Progenitor cell of endocrine pancreas (in vitro differentiated cells): ENCODE data around the gene MEIG1. TPM values are rescaled to one million over a fixed set of nuclear protein-coding genes. Genes with fewer than 3 reads are reported as not detected.

Source experiments
- DNase-seq: peaks from one replicate; pipeline ENCODE4 v3.0.0; 2021; ENCODE audit warnings: low spot score; ENCODE audit not compliant: unreplicated experiment
- H3K27ac Mint-ChIP-seq: 2 replicates; pipeline ENCODE4 v1.8.0; 2021; ENCODE audit warnings: mild to moderate bottlenecking, moderate library complexity, mixed read lengths
- H3K27me3 Mint-ChIP-seq: 2 replicates; pipeline ENCODE4 v1.8.0; 2021; ENCODE audit warnings: mixed read lengths
- H3K36me3 Mint-ChIP-seq: 2 replicates; pipeline ENCODE4 v1.8.0; 2022; ENCODE audit warnings: mixed read lengths; ENCODE audit not compliant: insufficient read depth
- H3K4me1 Mint-ChIP-seq: 2 replicates; pipeline ENCODE4 v1.8.0; 2021; ENCODE audit warnings: low read depth, mixed read lengths
- H3K4me3 Mint-ChIP-seq: 2 replicates; pipeline ENCODE4 v1.8.0; 2021; ENCODE audit warnings: low read depth, mild to moderate bottlenecking, moderate library complexity, mixed read lengths
- H3K9me3 Mint-ChIP-seq: 2 replicates; pipeline ENCODE4 v1.8.0; 2021; ENCODE audit warnings: low read depth, mixed read lengths
- long read RNA-seq: library from polyadenylated mRNA; unstranded; transcript quantifications from one replicate; pipeline ENCODE4 v2.0.0, GENCODE V29; 2020
- total RNA-seq: library from RNA; stranded (reverse); gene quantifications from 2 replicates; pipeline ENCODE4 v1.2.1, GENCODE V29; 2021
- TF ChIP-seq, protein P1 (sequence below): fragments of 200-600 bp; sonication (generic); IDR thresholded peaks from one replicate; pipeline ENCODE4 v1.5.0; 2021; ENCODE audit warnings: antibody characterized with exemption, mild to moderate bottlenecking; ENCODE audit not compliant: unreplicated experiment

The MEIG1 gene
- 1.6 and 3.0 TPM in 2 replicates for total RNA-seq
- long read RNA-seq: 0 reads

GRCh38 chr10:14959221-14960057 lies at the start of gene MEIG1:
MEIG1 (plus strand) TSS chr10:14959388; CDS start chr10:14966469, 7,081 bp downstream.
- H3K4me3 Mint-ChIP-seq: peak within 1 kb of the TSS; percentile 95
- H3K27ac Mint-ChIP-seq: peak within 1 kb of the TSS; percentile 98
- no peaks in the 10 kb centered on the region for H3K27me3 Mint-ChIP-seq
- H3K36me3 Mint-ChIP-seq: no peaks in the 10 kb centered on the region
- H3K4me1 Mint-ChIP-seq: peaks cover 5% of the 10 kb centered on the region
- H3K9me3 Mint-ChIP-seq: no peaks in the 10 kb centered on the region
- peak; percentile 99 for DNase-seq
- TF ChIP-seq, protein P1, sequence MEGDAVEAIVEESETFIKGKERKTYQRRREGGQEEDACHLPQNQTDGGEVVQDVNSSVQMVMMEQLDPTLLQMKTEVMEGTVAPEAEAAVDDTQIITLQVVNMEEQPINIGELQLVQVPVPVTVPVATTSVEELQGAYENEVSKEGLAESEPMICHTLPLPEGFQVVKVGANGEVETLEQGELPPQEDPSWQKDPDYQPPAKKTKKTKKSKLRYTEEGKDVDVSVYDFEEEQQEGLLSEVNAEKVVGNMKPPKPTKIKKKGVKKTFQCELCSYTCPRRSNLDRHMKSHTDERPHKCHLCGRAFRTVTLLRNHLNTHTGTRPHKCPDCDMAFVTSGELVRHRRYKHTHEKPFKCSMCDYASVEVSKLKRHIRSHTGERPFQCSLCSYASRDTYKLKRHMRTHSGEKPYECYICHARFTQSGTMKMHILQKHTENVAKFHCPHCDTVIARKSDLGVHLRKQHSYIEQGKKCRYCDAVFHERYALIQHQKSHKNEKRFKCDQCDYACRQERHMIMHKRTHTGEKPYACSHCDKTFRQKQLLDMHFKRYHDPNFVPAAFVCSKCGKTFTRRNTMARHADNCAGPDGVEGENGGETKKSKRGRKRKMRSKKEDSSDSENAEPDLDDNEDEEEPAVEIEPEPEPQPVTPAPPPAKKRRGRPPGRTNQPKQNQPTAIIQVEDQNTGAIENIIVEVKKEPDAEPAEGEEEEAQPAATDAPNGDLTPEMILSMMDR: no peak

- peaks cover 83% of the 10 kb centered on the region for H3K36me3 Mint-ChIP-seq
- peak overlapping the region; percentile 40 for H3K27ac Mint-ChIP-seq
- no peak for DNase-seq
- no peaks in the 10 kb centered on the region for H3K4me1 Mint-ChIP-seq
- H3K9me3 Mint-ChIP-seq: peaks cover 35% of the 10 kb centered on the region
- TF ChIP-seq, protein P1: no peak
- H3K27me3 Mint-ChIP-seq: no peaks in the 10 kb centered on the region
- H3K4me3 Mint-ChIP-seq: no peak overlapping the region
These were observed 48.2 kb upstream of the MEIG1 start for GRCh38 chr10:14910953-14911352.

DNA sequence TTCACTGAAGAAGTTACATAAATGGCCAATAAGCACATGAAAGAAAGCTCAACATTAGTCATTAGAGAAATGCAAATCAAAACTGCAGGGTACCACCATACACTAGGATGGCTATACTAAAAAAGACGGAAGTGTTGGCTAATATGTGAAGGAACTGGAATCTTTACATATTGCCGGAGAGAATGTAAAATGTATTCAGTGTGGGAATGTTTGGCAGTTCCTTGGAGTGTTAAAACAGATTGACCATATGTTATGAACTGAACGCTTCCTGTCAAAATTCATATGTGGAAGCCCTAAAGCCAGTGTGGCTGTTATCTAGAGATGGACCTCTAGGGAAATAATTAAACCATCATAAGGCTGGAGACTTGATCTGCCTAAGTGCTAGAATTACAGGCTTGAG lies 47.4 kb upstream of the MEIG1 start:
- Mint-ChIP-seq H3K36me3 (peaks cover 89% of the 10 kb centered on the region), H3K4me3 (no peak overlapping the region), H3K27me3 (no peaks in the 10 kb centered on the region), H3K4me1 (no peaks in the 10 kb centered on the region), H3K9me3 (peaks cover 41% of the 10 kb centered on the region), H3K27ac (no peak overlapping the region)
- no peak for DNase-seq
- TF ChIP-seq, protein P1: no peak

- no peak for DNase-seq
- Mint-ChIP-seq H3K4me3 (no peak overlapping the region), H3K27me3 (no peaks in the 10 kb centered on the region), H3K27ac (no peak overlapping the region), H3K9me3 (peaks cover 40% of the 10 kb centered on the region), H3K36me3 (peaks cover 88% of the 10 kb centered on the region), H3K4me1 (no peaks in the 10 kb centered on the region)
- TF ChIP-seq, protein P1: no peak
These were observed 42.6 kb upstream of the MEIG1 start for GRCh38 chr10:14916600-14916999.

- H3K27ac Mint-ChIP-seq: no peak overlapping the region
- peaks cover 87% of the 10 kb centered on the region for H3K36me3 Mint-ChIP-seq
- H3K4me3 Mint-ChIP-seq: no peak overlapping the region
- TF ChIP-seq, protein P1: no peak
- no peaks in the 10 kb centered on the region for H3K4me1 Mint-ChIP-seq
- H3K27me3 Mint-ChIP-seq: no peaks in the 10 kb centered on the region
- H3K9me3 Mint-ChIP-seq: peaks cover 40% of the 10 kb centered on the region
- DNase-seq: no peak
These were observed 41.4 kb upstream of the MEIG1 start for GRCh38 chr10:14917827-14918226.
